NT2/D1 (cell line): ENCODE data around the gene NSMF.

Experiments used
- DNase-seq: peaks from one replicate; pipeline ENCODE4 v3.0.0-alpha.2; 2011; ENCODE audit warnings: low read depth, low spot score
- H3K27me3 ChIP-seq: 2 replicates; pipeline ENCODE4 v1.6.0; 2011; ENCODE audit warnings: mild to moderate bottlenecking; ENCODE audit not compliant: insufficient read length, insufficient read depth
- H3K36me3 ChIP-seq: 2 replicates; pipeline ENCODE4 v1.6.1; 2011; ENCODE audit warnings: mild to moderate bottlenecking, low read length, mixed read lengths; ENCODE audit not compliant: insufficient read depth, insufficient read length
- H3K4me1 ChIP-seq: 2 replicates; pipeline ENCODE4 v1.5.1; 2011; ENCODE audit not compliant: insufficient read depth, insufficient read length
- H3K4me3 ChIP-seq: 2 replicates; pipeline ENCODE4 v1.5.1; 2011; ENCODE audit warnings: low read depth; ENCODE audit not compliant: insufficient read length
- H3K9ac ChIP-seq: 2 replicates; pipeline ENCODE4 v1.6.0; 2011; ENCODE audit warnings: low read depth; ENCODE audit not compliant: insufficient read length
- H3K9me3 ChIP-seq: 2 replicates; pipeline ENCODE4 v1.5.1; 2011; ENCODE audit warnings: mild to moderate bottlenecking, low read length; ENCODE audit not compliant: insufficient read depth
- SUZ12 ChIP-seq: IDR thresholded peaks from 2 replicates; pipeline ENCODE4 v1.6.1; 2011; ENCODE audit not compliant: insufficient read length, insufficient read depth; ENCODE audit errors: extremely low read depth
- YY1 ChIP-seq: IDR thresholded peaks from 2 replicates; pipeline ENCODE4 v1.6.1; 2011; ENCODE audit not compliant: insufficient read length, insufficient read depth
- ZNF274 ChIP-seq: IDR thresholded peaks from 2 replicates; pipeline ENCODE4 v1.6.1; 2011; ENCODE audit warnings: mild to moderate bottlenecking, low read depth, low read length

Gene NSMF

GRCh38 chr9:137439158-137439714 lies 19.9 kb downstream of the NSMF start:
- no peak overlapping the region for H3K4me3 ChIP-seq
- H3K4me1 ChIP-seq: peaks cover 2% of the 10 kb centered on the region
- H3K36me3 ChIP-seq: no peaks in the 10 kb centered on the region
- no peak for TF ChIP-seq ZNF274
- no peak for TF ChIP-seq YY1
- TF ChIP-seq SUZ12: no peak
- no peak overlapping the region for H3K9ac ChIP-seq
- no peaks in the 10 kb centered on the region for H3K9me3 ChIP-seq
- H3K27me3 ChIP-seq: no peaks in the 10 kb centered on the region
- DNase-seq: no peak

- Histone ChIP-seq H3K9ac (no peak overlapping the region), H3K27me3 (no peaks in the 10 kb centered on the region), H3K36me3 (no peaks in the 10 kb centered on the region), H3K4me3 (no peak overlapping the region), H3K4me1 (peaks cover 2% of the 10 kb centered on the region), H3K9me3 (no peaks in the 10 kb centered on the region)
- DNase-seq: no peak
- TF ChIP-seq YY1 (no peak), SUZ12 (no peak), ZNF274 (no peak)
Observed at GRCh38 chr9:137438591-137439157, 20.5 kb downstream of the NSMF start.

GRCh38 chr9:137437691-137438590 lies 21.2 kb downstream of the NSMF start:
- H3K9ac ChIP-seq: no peak overlapping the region
- no peak for DNase-seq
- no peaks in the 10 kb centered on the region for H3K9me3 ChIP-seq
- no peaks in the 10 kb centered on the region for H3K27me3 ChIP-seq
- no peak overlapping the region for H3K4me3 ChIP-seq
- H3K36me3 ChIP-seq: no peaks in the 10 kb centered on the region
- H3K4me1 ChIP-seq: peaks cover 2% of the 10 kb centered on the region
- TF ChIP-seq SUZ12 (no peak), YY1 (no peak), ZNF274 (no peak)

GRCh38 chr9:137436761-137437600 lies 22.2 kb downstream of the NSMF start:
- H3K4me1 ChIP-seq: peaks cover 2% of the 10 kb centered on the region

GRCh38 chr9:137435980-137436760 lies 23.0 kb downstream of the NSMF start:
- TF ChIP-seq SUZ12 (no peak), YY1 (no peak), ZNF274 (no peak)
- DNase-seq: no peak
- Histone ChIP-seq H3K27me3 (no peaks in the 10 kb centered on the region), H3K4me3 (no peak overlapping the region), H3K9ac (peak overlapping the region; percentile 50), H3K4me1 (peaks cover 2% of the 10 kb centered on the region), H3K9me3 (no peaks in the 10 kb centered on the region), H3K36me3 (no peaks in the 10 kb centered on the region)

More at GRCh38 chr9:137436761-137437600, 22.2 kb downstream of the NSMF start:
- Histone ChIP-seq H3K4me3 (no peak overlapping the region), H3K9me3 (no peaks in the 10 kb centered on the region), H3K9ac (no peak overlapping the region), H3K36me3 (no peaks in the 10 kb centered on the region), H3K27me3 (no peaks in the 10 kb centered on the region)
- DNase-seq: no peak
- no peak for TF ChIP-seq YY1
- no peak for TF ChIP-seq ZNF274
- TF ChIP-seq SUZ12: no peak

GRCh38 chr9:137435381-137435891 lies 23.7 kb downstream of the NSMF start:
- Histone ChIP-seq H3K4me1 (peaks cover 2% of the 10 kb centered on the region), H3K9ac (peak overlapping the region; percentile 50), H3K36me3 (no peaks in the 10 kb centered on the region), H3K9me3 (no peaks in the 10 kb centered on the region), H3K4me3 (no peak overlapping the region), H3K27me3 (no peaks in the 10 kb centered on the region)
- TF ChIP-seq YY1: no peak
- no peak for TF ChIP-seq SUZ12
- TF ChIP-seq ZNF274: no peak
- no peak for DNase-seq
